ENCODE results near the gene TBC1D8.

The TBC1D8 gene

GRCh38 chr2:101135412-101136296 is 15.5 kb downstream of the TBC1D8 start:
- no peak for DNase-seq (ENCODE audit: low read depth)

- DNase-seq (ENCODE audit: low read depth): no peak
Observed at GRCh38 chr2:101133492-101134100, 17.6 kb downstream of the TBC1D8 start.

DNA sequence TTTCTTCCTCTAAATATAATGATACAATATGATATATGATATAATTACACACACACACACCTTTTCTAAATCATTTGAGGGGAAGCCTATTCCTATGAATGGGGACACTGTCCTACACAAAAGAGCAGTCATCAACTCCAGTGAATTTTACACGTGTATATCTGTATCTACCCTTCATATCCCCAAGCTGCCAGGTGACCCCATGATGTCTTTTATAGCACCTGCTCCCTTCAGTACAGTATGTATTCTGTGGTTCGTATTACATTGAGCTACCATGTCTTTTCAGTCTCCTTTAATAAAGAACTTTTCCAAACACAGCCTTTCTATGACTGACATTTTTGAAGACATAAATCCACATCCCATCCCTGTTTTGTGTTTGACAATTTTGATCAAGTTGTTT is 19.0 kb downstream of the TBC1D8 start:
- no peak for DNase-seq (ENCODE audit: low read depth)

DNA sequence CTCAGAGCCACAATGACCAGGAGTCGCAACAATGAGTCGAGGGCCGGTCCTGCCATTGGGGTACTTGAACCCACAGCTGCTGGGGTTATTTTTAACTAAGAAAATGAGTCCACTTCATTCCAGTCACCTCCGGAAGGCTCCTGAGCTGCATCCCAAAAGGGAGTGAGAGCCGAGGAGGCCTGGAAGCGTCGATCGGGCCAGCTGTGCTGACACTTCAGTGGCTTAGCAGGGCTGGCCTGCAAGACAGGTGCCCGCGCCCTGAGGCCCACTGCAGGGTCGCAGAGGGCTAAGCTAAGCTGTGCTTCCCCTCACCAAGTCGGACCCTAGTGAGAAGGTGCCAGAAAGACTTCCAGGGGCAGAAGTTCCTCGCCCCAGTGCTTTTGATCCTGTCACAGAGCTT is 21.1 kb downstream of the TBC1D8 start:
- DNase-seq (ENCODE audit: low read depth): no peak

DNA sequence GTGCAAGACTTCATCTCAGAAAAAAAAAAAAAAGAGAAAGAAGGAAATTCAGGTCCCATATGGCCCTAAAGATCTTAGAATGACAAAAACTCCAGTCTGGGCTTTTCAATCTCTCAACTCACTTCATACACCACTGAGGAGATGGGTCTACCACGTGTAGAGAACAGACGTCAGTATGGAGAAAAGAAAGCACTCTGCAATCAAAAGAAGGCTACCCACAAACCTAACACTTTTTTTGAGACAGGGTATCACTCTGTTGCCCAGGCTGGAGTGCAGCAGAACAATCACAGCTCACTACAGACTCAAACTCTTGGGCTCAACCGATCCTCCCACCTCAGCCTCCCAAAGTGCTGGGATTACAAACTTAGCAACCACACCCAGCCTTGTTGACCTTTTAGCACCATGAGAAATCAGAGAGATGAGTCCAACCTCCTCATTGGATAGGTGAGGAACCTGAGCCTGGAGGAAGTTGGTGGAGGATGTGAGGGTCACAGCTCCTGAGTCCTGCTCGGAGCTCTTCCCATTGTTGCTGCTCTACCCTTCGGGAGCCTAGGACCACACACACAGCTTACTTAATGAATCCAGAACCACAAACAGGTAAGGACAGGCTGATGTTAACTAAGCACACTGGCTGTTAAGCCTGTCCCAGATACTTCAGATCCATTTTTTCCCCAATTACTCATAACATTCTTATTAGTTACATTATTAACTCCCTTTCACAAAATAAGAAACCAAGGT is 23.7 kb downstream of the TBC1D8 start:
- DNase-seq (ENCODE audit: low read depth): no peak

DNA sequence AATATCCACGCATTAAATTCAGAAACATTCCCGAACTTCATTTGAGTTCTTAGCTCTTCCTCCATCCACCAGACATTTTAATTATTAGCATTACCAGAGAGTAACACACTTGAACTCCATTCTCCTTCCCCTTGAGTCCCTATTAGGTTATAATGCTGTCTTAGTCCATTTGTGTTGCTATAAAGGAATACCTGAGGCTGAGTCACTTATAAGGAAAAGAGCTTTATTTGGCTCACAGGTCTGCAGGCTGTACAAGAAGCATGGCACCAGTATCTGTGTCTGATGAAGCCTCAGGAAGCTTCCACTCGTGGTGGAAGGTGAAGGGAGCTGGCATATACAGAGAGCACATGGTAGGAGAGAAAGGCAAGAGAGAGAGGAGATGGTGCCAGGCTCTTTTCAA is 25.4 kb downstream of the TBC1D8 start:
- DNase-seq (ENCODE audit: low read depth): no peak

GRCh38 chr2:101125374-101125773 is 25.8 kb downstream of the TBC1D8 start:
- no peak for DNase-seq (ENCODE audit: low read depth)

- DNase-seq (ENCODE audit: low read depth): no peak
Observed at GRCh38 chr2:101124643-101125366, 26.4 kb downstream of the TBC1D8 start.

DNA sequence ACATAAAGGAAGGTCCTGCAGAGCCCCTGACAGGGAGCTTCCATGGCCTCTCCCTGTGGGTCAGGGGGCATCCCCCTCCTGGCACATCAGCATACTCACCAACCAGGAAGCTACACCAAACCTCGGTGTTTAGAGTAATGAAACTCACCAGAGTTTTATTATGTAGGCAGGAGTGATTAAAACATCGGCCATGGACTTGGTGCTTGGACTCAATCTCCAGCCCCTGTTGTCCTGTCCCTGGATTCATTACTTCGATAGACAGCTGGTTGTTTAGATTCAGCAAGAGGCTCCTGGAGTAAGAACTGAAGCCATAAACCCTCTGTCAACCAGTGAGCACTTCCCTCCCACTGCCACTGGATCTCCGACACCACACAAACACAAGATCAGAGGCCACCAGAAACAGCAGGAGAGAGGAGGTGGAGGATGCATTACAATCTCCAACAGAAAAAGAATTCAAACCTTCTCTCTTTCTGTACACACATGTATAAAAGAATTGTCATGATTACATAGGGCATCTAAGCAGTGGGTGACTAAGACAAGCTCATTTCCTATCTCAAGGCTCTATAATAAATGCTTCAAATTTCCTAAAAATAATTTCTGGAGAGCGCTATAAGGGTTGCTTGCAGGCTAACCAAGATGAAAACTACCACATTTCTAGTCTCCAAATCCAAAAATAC is 27.2 kb downstream of the TBC1D8 start:
- DNase-seq (ENCODE audit: low read depth): no peak

DNA sequence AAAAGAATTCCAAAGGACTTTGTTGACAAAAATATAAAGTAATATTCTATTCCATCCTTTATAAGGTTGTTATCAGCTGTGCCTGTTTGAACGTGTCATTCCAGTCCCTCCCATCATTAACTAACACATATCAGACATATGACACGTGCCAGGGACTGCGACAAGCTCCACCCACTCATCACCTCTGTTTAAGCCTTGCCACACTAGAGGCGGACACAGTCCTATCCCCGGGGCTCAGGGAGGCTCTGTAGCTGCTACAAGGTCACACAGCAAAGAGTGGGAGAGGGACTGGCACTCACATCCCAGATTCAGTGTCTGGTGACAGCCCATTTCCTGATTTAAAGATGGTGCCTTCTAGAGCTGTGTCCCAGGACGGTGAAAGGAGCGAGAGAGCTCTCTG is 30.0 kb downstream of the TBC1D8 start:
- no peak for DNase-seq (ENCODE audit: low read depth)

DNA sequence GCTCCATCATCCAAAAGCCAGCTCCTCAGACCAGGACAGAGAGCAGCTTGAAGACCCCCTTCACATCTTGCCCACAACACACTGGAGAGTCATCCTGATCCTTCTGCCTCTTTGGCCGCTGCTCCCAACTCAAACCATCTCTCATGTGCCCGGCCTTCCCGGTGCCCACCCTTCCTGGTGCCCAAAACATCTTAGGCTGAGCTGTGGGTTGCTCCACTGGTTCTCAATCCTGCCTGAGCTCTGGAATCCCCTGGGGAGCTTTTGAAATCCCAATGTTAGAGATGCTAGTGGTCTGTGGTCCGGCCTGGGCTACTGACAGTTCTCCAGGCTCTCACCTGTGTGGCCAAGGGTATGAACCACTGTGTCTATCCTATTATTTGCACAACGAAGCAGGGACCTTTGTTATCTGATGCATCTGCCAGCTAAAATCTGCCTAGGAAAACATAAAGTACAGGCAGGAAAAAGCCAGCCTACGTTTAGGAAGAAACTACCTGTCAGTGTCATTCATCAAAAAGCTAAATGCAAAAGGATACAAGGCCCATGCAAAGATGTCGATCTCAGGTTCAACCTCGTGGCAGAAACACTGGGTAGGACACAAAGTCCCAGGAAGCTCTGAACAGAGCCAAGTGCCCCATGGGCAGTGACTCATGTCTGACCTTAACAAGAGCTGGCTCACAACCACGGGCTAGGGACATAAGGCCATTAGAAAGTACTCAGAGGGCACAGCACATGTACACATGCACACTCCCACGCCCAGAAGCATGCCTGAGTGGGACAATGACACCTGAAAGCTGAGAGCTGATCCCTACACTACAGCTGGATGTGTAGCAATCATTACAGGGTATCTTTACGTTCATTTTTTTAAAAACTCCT is 30.8 kb downstream of the TBC1D8 start:
- no peak for DNase-seq (ENCODE audit: low read depth)

DNA sequence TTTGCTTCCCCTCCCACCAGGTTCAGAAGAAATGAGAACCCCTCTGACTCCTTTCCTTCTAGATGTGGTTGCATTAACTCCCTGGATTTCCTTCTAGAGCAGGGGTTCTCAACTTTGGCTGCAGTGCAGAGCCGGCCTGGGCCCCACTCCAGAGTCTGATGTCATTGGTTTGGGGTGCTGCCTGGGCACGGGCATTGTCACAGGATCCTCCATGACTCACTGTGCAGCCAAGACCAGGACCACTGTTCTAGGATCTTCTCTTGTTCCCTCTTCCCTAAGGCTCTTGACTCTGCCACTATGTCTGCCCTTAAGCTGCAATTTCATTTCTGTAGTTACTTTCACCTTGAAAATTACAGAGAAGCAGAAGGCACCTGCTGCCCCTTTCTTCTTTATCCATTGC is 31.8 kb downstream of the TBC1D8 start:
- DNase-seq (ENCODE audit: low read depth): no peak

GRCh38 chr2:101116841-101117552 is 34.2 kb downstream of the TBC1D8 start:
- DNase-seq (ENCODE audit: low read depth): no peak

DNA sequence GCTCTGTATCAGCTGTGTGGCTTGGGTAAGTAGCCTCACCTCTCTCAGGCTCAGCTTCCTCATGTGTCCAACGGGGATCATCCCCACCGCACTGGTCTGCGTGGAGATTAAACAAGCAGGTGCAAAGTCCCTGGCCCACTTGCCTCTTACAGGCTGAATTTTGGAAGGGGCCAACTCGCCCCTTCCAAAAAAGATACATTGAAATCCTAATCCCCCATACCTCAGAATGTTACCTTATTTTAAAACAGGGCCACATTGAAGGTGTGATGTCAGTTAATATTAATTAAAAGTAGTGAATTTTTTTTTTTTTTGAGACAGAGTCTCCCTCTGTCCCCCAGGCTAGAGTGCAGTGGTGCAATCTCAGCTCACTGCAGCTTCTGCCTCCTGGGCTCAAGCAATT is 34.8 kb downstream of the TBC1D8 start:
- no peak for DNase-seq (ENCODE audit: low read depth)

DNA sequence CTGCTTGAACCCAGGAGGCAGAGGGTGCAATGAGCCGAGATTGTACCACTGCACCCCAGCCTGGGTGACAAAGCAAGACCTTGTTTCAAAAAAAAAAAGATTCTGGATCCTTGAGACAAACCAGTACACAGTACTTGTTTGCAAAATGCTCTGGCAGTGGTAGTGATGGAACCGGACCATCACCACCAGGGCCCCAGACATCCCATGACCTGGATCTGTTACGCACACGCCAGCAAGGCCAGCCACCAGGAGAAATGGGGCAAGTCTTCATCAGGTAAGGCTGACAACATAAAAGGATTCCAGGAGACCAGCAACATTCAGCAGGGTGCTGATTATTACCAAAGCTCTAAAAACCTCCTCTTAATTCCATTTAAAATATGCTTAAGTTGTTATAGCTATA is 35.5 kb downstream of the TBC1D8 start:
- DNase-seq (ENCODE audit: low read depth): no peak

DNA sequence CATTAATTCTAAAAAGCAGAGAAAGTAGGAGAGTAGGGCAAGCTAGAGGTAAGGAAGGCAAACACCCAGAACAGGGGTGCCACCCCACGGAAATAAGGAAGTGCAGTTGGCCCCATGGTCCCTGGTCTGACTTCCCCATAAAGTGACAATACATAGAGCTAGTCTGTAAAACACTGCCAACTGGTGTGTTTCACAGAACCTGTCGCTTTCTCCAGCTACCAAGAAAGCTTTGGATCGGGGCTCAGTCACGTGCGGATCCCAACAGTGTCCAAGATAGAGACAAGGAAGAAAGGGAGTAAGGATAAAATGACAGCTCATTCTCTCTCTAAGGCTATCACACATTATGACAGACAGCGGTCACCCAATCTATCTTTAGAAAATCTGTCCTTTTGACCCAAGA is 36.4 kb downstream of the TBC1D8 start:
- DNase-seq (ENCODE audit: low read depth): no peak

- DNase-seq (ENCODE audit: low read depth): no peak
Observed at GRCh38 chr2:101114268-101114783, 36.9 kb downstream of the TBC1D8 start.

DNA sequence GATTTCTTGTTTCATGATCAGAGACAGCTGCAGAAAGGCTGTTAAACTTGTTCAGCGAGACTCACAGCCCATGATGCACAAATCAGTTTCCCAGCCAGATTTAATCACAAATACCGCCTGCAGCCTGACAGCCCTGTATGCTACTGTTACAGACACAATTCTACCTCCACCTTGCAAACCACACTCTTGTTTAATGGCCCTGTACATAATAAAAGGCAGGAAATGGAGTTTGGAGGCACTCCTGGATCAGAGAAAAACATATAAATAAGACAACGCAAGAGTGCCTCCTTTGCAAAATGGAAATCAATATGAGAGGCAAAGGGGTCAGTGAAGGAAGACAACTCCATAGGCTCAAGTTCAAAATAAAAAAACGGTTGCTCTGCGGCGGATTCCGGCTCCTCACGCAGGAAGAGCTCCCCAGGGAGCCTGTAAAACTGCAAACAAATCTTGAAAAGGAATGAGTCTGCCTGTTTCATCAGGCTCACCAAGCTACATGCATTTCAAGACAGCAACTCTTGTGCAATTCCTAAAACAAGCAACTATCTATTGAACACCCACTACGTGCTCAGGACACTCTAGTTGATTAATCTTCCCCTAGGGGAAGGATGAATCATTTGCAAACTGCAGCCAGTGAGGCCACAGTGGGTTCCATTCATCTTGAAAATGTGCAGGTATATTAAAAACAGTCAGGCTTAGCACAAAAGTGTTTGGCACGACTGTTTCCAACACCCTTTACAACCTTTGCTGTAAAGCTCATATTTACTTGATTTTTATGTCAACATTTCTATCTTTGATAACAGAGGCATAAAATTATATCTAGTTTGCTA is 37.5 kb downstream of the TBC1D8 start:
- no peak for DNase-seq (ENCODE audit: low read depth)

DNA sequence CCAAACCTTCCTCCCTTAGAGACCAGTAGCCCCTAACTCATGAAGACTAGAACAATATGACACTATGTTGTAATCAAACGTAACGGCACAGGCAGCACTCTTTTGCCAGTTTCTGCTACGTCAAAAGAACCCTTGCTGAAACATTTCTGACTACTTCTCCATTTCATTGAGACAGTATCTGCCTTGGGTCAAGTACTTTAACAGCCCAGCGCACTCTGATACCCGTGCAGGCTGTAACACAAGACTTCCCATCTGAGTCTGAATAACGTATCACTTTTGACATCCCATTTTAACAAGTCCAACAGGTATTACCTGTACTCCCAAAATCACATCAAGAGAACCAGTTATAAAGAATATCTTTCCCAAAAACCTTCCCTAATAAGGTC is 38.4 kb downstream of the TBC1D8 start:
- no peak for DNase-seq (ENCODE audit: low read depth)

Measured in stimulated activated CD8-positive, alpha-beta memory T cell treated with anti-CD3 and anti-CD28 coated beads, Interleukin-4, amount 100 ng/mL, for 24 hours (primary cell).